Skin of body (tissue), 2 donors: ENCODE data around the gene AP4E1. TPM values are rescaled to one million over a fixed set of nuclear protein-coding genes. Genes with fewer than 3 reads are reported as not detected.
"Not testable (repeated sequence)": the region's sequence is repeated elsewhere in the genome, so short reads cannot be mapped to it uniquely, and the experiment has no call there.

Experiments used
- DNase-seq: peaks from one replicate; lab custom pipeline; 2025; lab: John Stamatoyannopoulos, UW
- total RNA-seq: library from RNA; depleted of rRNA; stranded (reverse); fragments of >200 nt; gene quantifications from one replicate; pipeline ENCODE4 v1.2.3, GENCODE V29; 2014

Gene AP4E1
- total RNA-seq, 1 donor from 2014 or later, result 10.4 TPM

- no peak for DNase-seq
Measured at GRCh38 chr15:50888054-50888453, 20.4 kb upstream of the AP4E1 start.

DNA sequence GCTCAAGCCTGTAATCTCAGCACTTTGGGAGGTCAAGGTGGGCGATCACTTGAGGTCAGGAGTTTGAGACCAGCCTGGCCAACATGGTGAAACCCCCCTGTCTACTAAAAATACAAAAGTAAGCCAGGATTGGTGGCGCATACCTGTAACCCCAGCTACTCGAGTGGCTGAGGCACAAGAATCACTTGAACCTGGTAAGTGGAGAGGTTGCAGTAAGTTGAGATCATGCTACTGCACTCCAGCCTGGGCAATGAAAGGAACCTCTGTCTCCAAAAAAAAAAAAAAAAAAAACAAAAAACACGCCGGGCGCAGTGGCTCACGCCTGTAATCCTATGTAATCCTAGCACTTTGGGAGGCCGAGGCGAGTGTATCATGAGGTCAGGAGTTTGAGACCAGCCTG, 18.9 kb upstream of the AP4E1 start:
- no peak for DNase-seq

DNA sequence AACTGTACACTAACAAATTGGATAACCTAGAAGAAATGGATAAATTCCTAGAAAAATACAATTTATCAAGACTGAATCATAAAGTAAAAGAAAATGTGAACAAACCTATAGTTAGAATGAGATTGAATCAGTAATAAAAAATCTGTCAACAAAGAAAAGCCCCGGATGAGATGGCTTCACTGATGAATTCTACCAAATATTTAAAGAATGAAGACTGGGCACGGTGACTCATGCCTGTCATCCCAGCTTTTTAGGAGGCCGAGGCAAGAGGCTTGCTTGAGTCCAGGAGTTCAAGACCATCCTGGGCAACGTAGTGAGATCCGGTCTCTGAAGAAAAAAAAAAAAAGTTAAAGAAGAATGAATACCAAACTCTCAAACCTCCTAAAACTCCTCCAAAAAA, 17.7 kb upstream of the AP4E1 start:
- no peak for DNase-seq

DNA sequence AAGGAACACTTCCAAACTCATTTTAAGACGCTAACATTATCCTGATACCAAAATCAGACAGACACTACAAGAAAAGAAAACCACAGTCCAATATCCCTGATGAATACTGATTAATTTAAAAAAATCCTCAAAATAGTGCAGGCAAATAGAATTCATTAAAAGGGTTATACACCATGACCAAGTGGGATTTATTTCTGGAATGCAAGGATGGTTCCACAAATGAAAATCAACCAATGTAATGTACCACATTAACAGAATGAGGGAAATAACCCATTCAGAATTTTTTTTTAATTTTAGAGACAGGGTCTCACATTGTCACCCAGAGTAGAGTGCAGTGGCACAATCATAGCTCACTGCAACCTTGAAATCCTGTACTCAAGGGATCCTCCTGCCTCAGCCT, 17.3 kb upstream of the AP4E1 start:
- DNase-seq, result no peak

DNA sequence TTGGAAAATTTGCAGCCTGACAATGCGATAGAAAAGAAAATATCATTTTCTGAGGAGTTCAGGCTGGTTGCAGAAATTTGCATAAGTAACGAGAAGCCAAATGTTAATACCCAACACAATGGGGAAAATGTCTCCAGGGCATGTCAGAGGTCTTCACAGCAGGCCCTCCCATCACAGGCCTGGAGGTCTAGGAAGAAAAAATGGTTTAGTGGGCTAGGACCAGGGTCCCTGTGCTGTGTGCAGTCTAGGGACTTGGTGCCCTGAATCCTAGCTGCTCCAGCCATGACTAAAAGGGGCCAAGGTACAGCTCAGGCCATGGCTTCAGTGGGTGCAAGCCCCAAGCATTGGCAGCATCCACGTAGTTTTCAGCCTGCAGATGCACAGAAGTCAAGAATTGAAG, 14.5 kb upstream of the AP4E1 start:
- DNase-seq, result no peak

DNA sequence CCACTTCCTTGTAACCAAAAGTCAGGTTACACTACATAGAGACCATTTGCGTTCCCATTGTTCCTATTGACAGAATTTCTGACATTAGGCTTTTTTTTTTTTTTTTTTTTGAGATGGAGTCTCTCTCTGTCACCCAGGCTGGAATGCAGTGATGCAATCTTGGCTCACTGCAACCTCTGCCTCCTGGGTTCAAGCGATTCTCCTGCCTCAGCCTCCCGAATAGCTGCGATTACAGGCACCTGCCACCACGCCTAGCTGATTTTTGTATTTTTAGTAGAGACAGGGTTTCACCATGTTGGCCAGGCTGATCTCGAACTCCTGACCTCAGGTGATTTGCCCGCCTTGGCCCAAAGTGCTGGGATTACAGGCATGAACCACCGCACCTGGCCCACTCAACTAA, 7.1 kb upstream of the AP4E1 start:
- DNase-seq, result not testable (repeated sequence)

GRCh38 chr15:50904211-50904610, 4.3 kb upstream of the AP4E1 start:
- DNase-seq, result no peak

DNA sequence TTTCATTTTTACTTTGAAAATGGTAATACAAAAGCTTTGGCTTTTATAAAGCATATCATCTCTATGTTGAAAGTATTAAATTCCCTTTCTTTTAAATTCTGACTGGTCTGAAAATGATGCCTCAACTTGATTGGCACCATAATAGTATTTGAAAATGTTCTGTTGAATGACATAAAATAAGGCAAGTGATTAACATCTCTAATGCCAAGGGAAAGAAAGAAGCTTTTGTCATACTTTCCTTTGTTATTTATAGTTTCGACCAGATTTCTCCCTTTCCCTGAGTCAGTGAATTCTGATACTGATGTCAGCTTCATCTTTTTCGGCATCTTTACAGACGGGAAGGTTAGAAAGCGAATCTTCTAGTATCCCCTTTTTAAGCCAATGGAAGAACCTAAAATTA, 3.4 kb upstream of the AP4E1 start:
- DNase-seq, result no peak

GRCh38 chr15:50906954-50907600, 1.4 kb upstream of the AP4E1 start:
- DNase-seq, result no peak

DNA sequence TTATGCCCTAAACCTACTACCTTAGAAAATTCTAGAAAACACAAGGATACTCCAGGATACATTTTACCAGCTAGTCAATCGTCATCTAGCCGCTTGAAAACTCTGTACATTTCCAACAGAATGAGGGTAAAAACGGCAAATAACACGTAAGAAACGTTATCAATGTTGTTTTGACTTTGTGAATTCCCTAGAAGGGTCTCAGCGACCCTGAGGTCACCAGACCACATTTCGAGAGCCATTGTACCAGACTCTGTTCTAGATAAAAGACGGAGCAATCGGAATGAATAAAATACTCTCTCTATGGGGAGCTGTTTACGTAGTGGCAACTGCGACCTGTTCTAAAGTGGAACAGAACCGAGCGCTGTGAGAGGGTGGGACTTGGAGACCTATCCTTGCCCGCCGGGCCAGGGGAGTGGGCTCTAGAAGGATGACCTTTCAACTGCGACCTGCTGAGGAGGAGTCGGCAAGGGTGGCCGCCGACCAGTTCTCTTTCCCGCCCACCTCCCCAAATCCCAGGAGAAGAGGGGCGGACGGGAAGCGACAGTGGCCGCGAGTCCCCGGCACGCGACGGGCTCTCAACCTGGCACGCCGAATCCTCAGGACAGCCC, 778 bp upstream of the AP4E1 start:
- DNase-seq, result no peak

GRCh38 chr15:50909010-50909317, 481 bp downstream of the AP4E1 start:
- no peak for DNase-seq

GRCh38 chr15:50910426-50910795, 1.9 kb downstream of the AP4E1 start:
- DNase-seq, result not testable (repeated sequence)

GRCh38 chr15:50911001-50911400, 2.5 kb downstream of the AP4E1 start:
- DNase-seq, result no peak

DNA sequence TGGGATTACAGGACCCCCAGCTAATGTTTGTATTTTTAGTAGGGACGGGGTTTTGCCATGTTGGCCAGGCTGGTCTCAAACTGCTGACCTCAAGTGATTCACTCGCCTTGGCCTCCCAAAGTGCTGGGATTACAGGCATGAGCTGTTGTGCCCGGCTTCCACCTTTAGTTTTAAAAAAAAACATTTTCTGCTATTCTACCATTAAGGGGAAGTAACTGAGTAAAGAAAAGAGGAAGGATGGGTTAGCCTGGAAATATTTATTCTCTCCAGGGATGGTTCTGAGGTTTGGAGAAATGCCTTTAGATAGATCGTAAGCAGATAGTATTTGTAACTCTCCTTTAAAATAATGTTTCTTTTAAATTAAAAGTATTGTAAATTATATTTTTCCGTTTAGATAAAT, 3.1 kb downstream of the AP4E1 start:
- no peak for DNase-seq

GRCh38 chr15:50916400-50916799, 7.9 kb downstream of the AP4E1 start:
- no peak for DNase-seq

DNA sequence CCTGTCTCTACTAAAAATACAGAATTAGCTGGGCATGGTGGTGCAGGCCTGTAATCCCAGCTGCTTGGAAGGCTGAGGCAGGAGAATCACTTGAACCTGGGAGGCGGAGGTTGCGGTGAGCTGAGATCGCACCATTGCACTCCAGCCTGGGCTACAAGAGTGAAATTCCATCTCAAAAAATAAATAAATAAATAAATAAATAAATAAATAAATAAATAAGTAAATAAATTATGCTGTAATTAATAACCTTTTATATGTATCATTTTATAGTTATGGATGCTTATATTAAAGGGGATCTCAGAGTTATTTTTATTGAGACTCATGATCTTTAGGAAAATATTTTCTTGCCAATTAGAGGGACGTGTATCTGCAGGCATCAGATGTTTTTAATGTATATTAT, 10.9 kb downstream of the AP4E1 start:
- DNase-seq, result not testable (repeated sequence)

GRCh38 chr15:50925281-50925680, 16.8 kb downstream of the AP4E1 start:
- DNase-seq, result peak; percentile 21

DNA sequence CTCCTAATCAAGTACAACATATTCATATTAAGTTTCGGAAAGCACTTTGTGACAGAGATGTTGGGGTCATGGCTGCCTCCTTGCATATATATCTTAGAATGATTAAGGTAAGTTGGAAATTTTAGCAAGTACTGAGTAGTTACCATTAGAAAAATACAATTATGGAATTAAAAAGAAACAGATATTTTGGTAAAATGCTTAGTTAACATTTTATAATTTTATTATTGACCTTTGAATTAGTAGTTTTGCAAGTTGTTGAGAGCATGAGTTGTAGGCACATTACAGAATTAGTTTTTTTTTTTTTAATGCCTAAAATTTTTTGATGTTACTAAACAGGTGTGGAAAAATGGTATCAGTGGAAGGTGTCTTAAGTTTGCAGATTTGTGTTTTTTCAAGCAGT, 20.6 kb downstream of the AP4E1 start:
- no peak for DNase-seq

DNA sequence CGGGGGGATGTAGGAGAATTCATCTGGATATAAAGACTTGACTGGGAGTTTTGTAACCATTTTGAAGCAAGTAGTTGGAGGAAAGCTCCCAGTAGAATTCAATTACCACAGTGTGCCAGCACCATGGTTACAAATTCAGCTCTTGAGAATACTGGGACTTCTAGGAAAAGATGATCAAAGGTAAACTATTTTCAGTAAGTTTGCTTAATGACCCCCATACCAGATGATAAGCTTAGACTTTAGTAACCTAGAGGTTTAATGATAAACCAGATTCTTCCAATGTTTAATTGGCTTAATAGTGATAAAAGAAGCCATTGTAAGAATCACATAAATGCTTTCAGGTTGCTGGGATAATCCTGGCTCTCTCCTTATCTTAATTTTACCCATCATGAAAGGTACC, 22.3 kb downstream of the AP4E1 start:
- DNase-seq, result no peak

DNA sequence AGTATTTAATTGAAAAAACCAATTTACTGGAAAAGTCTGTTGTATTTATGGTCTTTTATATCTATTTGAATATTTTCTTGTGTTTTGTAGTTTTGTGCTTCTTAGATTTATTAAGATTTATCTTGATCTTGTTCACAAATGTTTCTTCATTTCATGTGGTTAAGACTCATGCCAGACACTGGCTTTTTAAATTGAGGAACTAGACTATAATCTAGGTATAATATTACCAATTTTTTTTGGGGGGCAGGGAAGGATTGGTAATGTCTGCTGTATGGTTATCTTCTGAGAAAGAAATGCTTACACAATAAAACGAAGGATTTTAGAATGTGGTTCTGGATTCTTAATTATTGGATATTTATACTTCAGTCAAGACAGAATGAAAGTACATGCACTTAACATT, 24.9 kb downstream of the AP4E1 start:
- no peak for DNase-seq

GRCh38 chr15:50938525-50938924, 30.0 kb downstream of the AP4E1 start:
- no peak for DNase-seq

- DNase-seq, result no peak
Measured at GRCh38 chr15:50939911-50940310, 31.4 kb downstream of the AP4E1 start.

DNA sequence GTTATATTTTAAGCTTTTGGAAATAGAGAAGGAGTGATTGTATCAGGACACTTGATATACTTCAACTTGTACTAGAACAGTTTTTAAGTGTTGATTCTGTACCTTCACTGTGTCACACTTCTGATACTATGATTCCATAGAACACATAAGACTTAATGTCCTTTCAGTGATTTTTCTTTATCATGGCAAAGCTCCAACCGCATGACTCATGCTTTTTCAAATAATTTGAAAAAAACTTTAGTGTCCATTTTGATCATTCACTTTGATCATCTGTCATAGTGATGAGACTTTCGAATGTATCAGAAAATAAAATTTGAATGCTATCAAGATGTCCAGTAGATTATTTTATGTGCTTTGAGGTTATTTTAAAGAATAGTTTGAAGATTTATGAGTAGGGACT, 32.0 kb downstream of the AP4E1 start:
- DNase-seq, result no peak

GRCh38 chr15:50943638-50944037, 35.2 kb downstream of the AP4E1 start:
- DNase-seq, result no peak
